ENCODE results near the gene IQGAP2.

The IQGAP2 gene

DNA sequence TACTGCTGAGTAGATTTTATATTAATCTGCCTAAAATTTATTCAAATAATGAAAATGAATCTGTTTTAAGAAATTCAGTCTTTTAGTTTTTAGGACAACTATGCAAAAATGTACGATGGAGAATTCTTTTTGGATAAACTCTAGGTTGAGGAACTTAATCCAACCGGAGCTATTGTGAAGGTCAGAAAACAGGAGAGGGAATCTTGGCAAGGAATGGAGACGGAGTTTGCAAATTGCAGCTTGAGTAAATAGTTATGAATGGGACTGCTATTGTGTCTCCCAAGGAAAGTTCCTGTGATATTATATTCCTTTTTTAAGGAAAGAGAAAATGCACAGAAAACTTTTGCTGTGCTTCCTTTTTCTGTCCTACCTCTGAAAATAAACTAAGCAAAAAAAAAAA, 67.9 kb downstream of the IQGAP2 start:
- no peak overlapping the region for H2BK12ac ChIP-seq (ENCODE audit: low read length)
- no peaks in the 10 kb centered on the region for H3K27me3 ChIP-seq (ENCODE audit: control insufficient read depth in 3 of 3, insufficient read depth in 3 of 3, low read depth in 1 of 3, low read length in 3 of 3)
- no peak overlapping the region for H4K8ac ChIP-seq (ENCODE audit: low read depth, low read length)
- peaks cover 0 to under 1% of the 10 kb centered on the region in 2 donors for H3K4me1 ChIP-seq (ENCODE audit: control insufficient read depth in 2 of 2, insufficient read depth in 1 of 2, low read depth in 1 of 2, low read length in 2 of 2)
- H4K91ac ChIP-seq (ENCODE audit: low read depth, low read length, poor library complexity), result no peak overlapping the region
- H2AK5ac ChIP-seq (ENCODE audit: low read depth, low read length), result no peak overlapping the region
- no peak overlapping the region for H3K27ac ChIP-seq (replicated peaks; ENCODE audit: low read length)
- H3K4me2 ChIP-seq (ENCODE audit: insufficient read depth, low read length, poor library complexity, severe bottlenecking), result no peak overlapping the region
- H3K18ac ChIP-seq (ENCODE audit: low read length), result no peak overlapping the region
- no peak overlapping the region for H3K9ac ChIP-seq (ENCODE audit: low read depth, low read length, poor library complexity)
- H3K36me3 ChIP-seq (replicated peaks in 1 of 2; ENCODE audit: control insufficient read depth in 2 of 2, insufficient read depth in 2 of 2, low read length in 2 of 2), result peaks cover 0 to 2% of the 10 kb centered on the region in 2 donors
- H3K14ac ChIP-seq (ENCODE audit: low read length), result no peak overlapping the region
- no peak overlapping the region for H2BK5ac ChIP-seq (ENCODE audit: low read length)
- WGBS, 2 donors (ENCODE audit: extremely low coverage in 2 of 2, insufficient read length in 2 of 2, insufficient replicate concordance in 1 of 2), result no CpG with 5 or more reads among the region's 3 CpGs
- no peak overlapping the region for H2AFZ ChIP-seq (ENCODE audit: low read length)
- no peak overlapping the region for H2BK120ac ChIP-seq (ENCODE audit: low read depth, low read length)
- no peak overlapping the region for H3K4me3 ChIP-seq (ENCODE audit: low read length in 2 of 2)
- H2BK15ac ChIP-seq (ENCODE audit: low read length), result no peak overlapping the region
- H3K23ac ChIP-seq (ENCODE audit: low read depth, low read length, poor library complexity), result no peak overlapping the region
- DNase-seq (ENCODE audit: low spot score), result no peak
- no peak overlapping the region for H3K4ac ChIP-seq (ENCODE audit: low read length)
- no peaks in the 10 kb centered on the region for H3K9me3 ChIP-seq (replicated peaks in 1 of 2; ENCODE audit: control insufficient read depth in 2 of 2, insufficient read depth in 1 of 2, low read depth in 1 of 2, low read length in 2 of 2)
- H3K79me1 ChIP-seq (ENCODE audit: low read depth, low read length), result no peaks in the 10 kb centered on the region

DNA sequence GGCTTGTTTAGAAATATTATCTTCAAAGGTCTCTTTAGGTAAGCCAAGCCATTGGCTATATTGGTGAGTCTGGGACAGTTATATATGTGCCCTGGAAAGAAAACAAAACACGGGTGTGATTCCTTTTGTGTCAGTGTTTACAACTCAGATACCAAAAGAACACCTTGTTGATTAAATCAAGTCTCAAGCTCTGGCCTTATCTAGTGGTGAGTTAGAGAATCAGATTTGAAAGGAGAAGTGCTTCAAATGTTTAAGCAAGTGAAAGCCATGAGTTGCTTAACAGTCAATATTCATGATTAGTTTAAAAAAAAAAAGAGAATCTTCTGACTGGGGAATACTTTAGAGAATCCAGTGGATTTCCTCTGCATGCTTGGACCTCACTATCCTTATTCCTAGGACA, 68.3 kb downstream of the IQGAP2 start:
- Histone ChIP-seq H3K4ac (ENCODE audit: low read length) (no peak overlapping the region), H2BK5ac (ENCODE audit: low read length) (no peak overlapping the region), H3K14ac (ENCODE audit: low read length) (no peak overlapping the region), H3K9ac (ENCODE audit: low read depth, low read length, poor library complexity) (no peak overlapping the region), H3K27ac (replicated peaks; ENCODE audit: low read length) (no peak overlapping the region), H2AFZ (ENCODE audit: low read length) (no peak overlapping the region), H2BK15ac (ENCODE audit: low read length) (no peak overlapping the region), H3K36me3 (replicated peaks in 1 of 2; ENCODE audit: control insufficient read depth in 2 of 2, insufficient read depth in 2 of 2, low read length in 2 of 2) (peaks cover 0 to under 1% of the 10 kb centered on the region in 2 donors), H2AK5ac (ENCODE audit: low read depth, low read length) (no peak overlapping the region), H4K91ac (ENCODE audit: low read depth, low read length, poor library complexity) (no peak overlapping the region), H4K8ac (ENCODE audit: low read depth, low read length) (no peak overlapping the region), H3K4me1 (ENCODE audit: control insufficient read depth in 2 of 2, insufficient read depth in 1 of 2, low read depth in 1 of 2, low read length in 2 of 2) (peaks cover 0 to 1% of the 10 kb centered on the region in 2 donors), H3K23ac (ENCODE audit: low read depth, low read length, poor library complexity) (no peak overlapping the region), H3K4me3 (ENCODE audit: low read length in 2 of 2) (no peak overlapping the region), H3K4me2 (ENCODE audit: insufficient read depth, low read length, poor library complexity, severe bottlenecking) (no peak overlapping the region), H2BK120ac (ENCODE audit: low read depth, low read length) (no peak overlapping the region), H2BK12ac (ENCODE audit: low read length) (no peak overlapping the region), H3K27me3 (ENCODE audit: control insufficient read depth in 3 of 3, insufficient read depth in 3 of 3, low read depth in 1 of 3, low read length in 3 of 3) (no peaks in the 10 kb centered on the region), H3K18ac (ENCODE audit: low read length) (no peak overlapping the region), H3K79me1 (ENCODE audit: low read depth, low read length) (no peaks in the 10 kb centered on the region), H3K9me3 (replicated peaks in 1 of 2; ENCODE audit: control insufficient read depth in 2 of 2, insufficient read depth in 1 of 2, low read depth in 1 of 2, low read length in 2 of 2) (no peaks in the 10 kb centered on the region)
- whole genome bisulfite sequencing, 2 donors (ENCODE audit: extremely low coverage in 2 of 2, insufficient read length in 2 of 2, insufficient replicate concordance in 1 of 2), result no CpG with 5 or more reads among the region's 1 CpG
- DNase-seq (ENCODE audit: low spot score), result no peak

DNA sequence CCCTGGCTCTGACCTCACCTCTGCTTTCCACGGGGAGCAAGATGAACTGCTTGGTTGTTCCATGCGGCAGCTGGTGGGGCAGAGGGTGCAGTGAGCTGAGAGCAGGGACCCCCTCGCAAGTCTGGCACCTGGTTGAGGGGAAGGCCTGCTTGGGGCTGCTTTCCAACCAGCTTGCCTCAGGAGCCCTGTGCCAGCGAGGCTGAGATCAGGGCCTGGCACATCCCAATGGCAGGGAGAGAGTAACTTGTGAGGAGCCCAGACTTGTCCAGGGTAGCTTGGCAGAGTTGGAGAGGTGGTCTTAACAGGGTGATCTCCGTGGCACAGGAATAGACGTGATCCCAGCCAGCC, 68.9 kb downstream of the IQGAP2 start:
- H3K4ac ChIP-seq (ENCODE audit: low read length), result no peak overlapping the region
- no peak overlapping the region for H4K91ac ChIP-seq (ENCODE audit: low read depth, low read length, poor library complexity)
- H3K9me3 ChIP-seq (replicated peaks in 1 of 2; ENCODE audit: control insufficient read depth in 2 of 2, insufficient read depth in 1 of 2, low read depth in 1 of 2, low read length in 2 of 2), result no peaks in the 10 kb centered on the region
- no peak overlapping the region for H2AK5ac ChIP-seq (ENCODE audit: low read depth, low read length)
- no peak overlapping the region for H4K8ac ChIP-seq (ENCODE audit: low read depth, low read length)
- H3K4me1 ChIP-seq (ENCODE audit: control insufficient read depth in 2 of 2, insufficient read depth in 1 of 2, low read depth in 1 of 2, low read length in 2 of 2), result peaks cover 0 to 1% of the 10 kb centered on the region in 2 donors
- DNase-seq (ENCODE audit: low spot score), result no peak
- no peak overlapping the region for H3K9ac ChIP-seq (ENCODE audit: low read depth, low read length, poor library complexity)
- no CpG with 5 or more reads among the region's 6 CpGs for WGBS, 2 donors (ENCODE audit: extremely low coverage in 2 of 2, insufficient read length in 2 of 2, insufficient replicate concordance in 1 of 2)
- no peaks in the 10 kb centered on the region for H3K79me1 ChIP-seq (ENCODE audit: low read depth, low read length)
- H3K27me3 ChIP-seq (ENCODE audit: control insufficient read depth in 3 of 3, insufficient read depth in 3 of 3, low read depth in 1 of 3, low read length in 3 of 3), result no peaks in the 10 kb centered on the region
- H2BK12ac ChIP-seq (ENCODE audit: low read length), result no peak overlapping the region
- no peak overlapping the region for H2AFZ ChIP-seq (ENCODE audit: low read length)
- H3K36me3 ChIP-seq (replicated peaks in 1 of 2; ENCODE audit: control insufficient read depth in 2 of 2, insufficient read depth in 2 of 2, low read length in 2 of 2), result no peaks in the 10 kb centered on the region
- H3K14ac ChIP-seq (ENCODE audit: low read length), result no peak overlapping the region
- H2BK120ac ChIP-seq (ENCODE audit: low read depth, low read length), result no peak overlapping the region
- H3K18ac ChIP-seq (ENCODE audit: low read length), result no peak overlapping the region
- H2BK5ac ChIP-seq (ENCODE audit: low read length), result no peak overlapping the region
- no peak overlapping the region for H3K23ac ChIP-seq (ENCODE audit: low read depth, low read length, poor library complexity)
- no peak overlapping the region for H3K4me2 ChIP-seq (ENCODE audit: insufficient read depth, low read length, poor library complexity, severe bottlenecking)
- no peak overlapping the region for H3K4me3 ChIP-seq (ENCODE audit: low read length in 2 of 2)
- H3K27ac ChIP-seq (replicated peaks; ENCODE audit: low read length), result no peak overlapping the region
- H2BK15ac ChIP-seq (ENCODE audit: low read length), result no peak overlapping the region

DNA sequence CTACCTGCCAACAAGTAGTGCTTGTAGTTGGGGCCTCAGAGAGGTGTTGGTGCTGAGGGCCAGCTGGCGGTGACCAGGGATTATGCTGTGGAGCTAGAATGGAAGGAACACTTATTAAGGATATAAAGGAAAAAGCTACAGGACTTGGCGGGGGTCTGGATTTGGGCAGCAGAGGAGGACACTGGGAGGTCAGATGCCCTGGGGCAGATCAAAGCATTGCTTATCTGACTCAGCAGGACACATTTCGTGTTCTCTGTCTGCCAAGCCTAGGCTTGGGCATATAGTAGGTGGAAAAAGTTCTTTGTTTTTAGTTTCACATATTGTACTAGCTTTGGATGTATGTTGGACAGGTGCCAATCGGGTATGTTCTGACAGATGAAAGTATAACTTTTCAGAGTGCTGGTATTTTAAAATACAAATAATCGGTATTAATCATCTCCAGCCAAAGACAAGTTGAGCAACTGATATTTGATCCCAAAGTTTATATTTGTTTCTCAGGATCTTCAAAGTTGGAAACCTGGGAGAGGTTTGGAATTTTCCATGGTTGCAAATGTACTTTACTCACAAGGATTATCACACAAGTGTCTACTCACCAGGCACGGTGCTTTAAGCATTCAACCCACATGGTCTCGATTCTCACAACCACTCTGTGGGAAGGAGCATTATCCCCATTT, 69.4 kb downstream of the IQGAP2 start:
- Histone ChIP-seq H3K4me3 (ENCODE audit: low read length in 2 of 2) (no peak overlapping the region), H2BK120ac (ENCODE audit: low read depth, low read length) (no peak overlapping the region), H2AK5ac (ENCODE audit: low read depth, low read length) (no peak overlapping the region), H3K27ac (replicated peaks; ENCODE audit: low read length) (no peak overlapping the region), H3K36me3 (replicated peaks in 1 of 2; ENCODE audit: control insufficient read depth in 2 of 2, insufficient read depth in 2 of 2, low read length in 2 of 2) (no peaks in the 10 kb centered on the region), H3K4ac (ENCODE audit: low read length) (no peak overlapping the region), H3K23ac (ENCODE audit: low read depth, low read length, poor library complexity) (no peak overlapping the region), H3K9me3 (replicated peaks in 1 of 2; ENCODE audit: control insufficient read depth in 2 of 2, insufficient read depth in 1 of 2, low read depth in 1 of 2, low read length in 2 of 2) (no peaks in the 10 kb centered on the region), H3K4me2 (ENCODE audit: insufficient read depth, low read length, poor library complexity, severe bottlenecking) (no peak overlapping the region), H3K9ac (ENCODE audit: low read depth, low read length, poor library complexity) (no peak overlapping the region), H3K18ac (ENCODE audit: low read length) (no peak overlapping the region), H2AFZ (ENCODE audit: low read length) (no peak overlapping the region), H4K91ac (ENCODE audit: low read depth, low read length, poor library complexity) (no peak overlapping the region), H2BK5ac (ENCODE audit: low read length) (no peak overlapping the region), H3K4me1 (ENCODE audit: control insufficient read depth in 2 of 2, insufficient read depth in 1 of 2, low read depth in 1 of 2, low read length in 2 of 2) (peaks cover 0 to 1% of the 10 kb centered on the region in 2 donors), H2BK12ac (ENCODE audit: low read length) (no peak overlapping the region), H3K27me3 (ENCODE audit: control insufficient read depth in 3 of 3, insufficient read depth in 3 of 3, low read depth in 1 of 3, low read length in 3 of 3) (no peaks in the 10 kb centered on the region), H3K14ac (ENCODE audit: low read length) (no peak overlapping the region), H4K8ac (ENCODE audit: low read depth, low read length) (no peak overlapping the region), H2BK15ac (ENCODE audit: low read length) (no peak overlapping the region), H3K79me1 (ENCODE audit: low read depth, low read length) (no peaks in the 10 kb centered on the region)
- no CpG with 5 or more reads among the region's 7 CpGs for WGBS, 2 donors (ENCODE audit: extremely low coverage in 2 of 2, insufficient read length in 2 of 2, insufficient replicate concordance in 1 of 2)
- no peak for DNase-seq (ENCODE audit: low spot score)

All from neuronal stem cell (in vitro differentiated cells).